Esophagus muscularis mucosa (tissue), 4 donors: ENCODE measurements around the gene HERPUD1. TPM values are rescaled to one million over a fixed set of nuclear protein-coding genes. Genes with fewer than 3 reads are reported as not detected.
A peak's percentile ranks its signal among the peaks of the same experiment; 100 is the strongest.
"Not testable (repeated sequence)": the region's sequence is repeated elsewhere in the genome, so short reads cannot be mapped to it uniquely, and the experiment has no call there.

Source experiments
- DNase-seq: peaks from one replicate; pipeline ENCODE4 v3.0.0-alpha.2; 2017; ENCODE audit errors: extremely low spot score
- H3K27ac ChIP-seq, 4 donors: fragments of 200-600 bp; sonication (generic); replicated peaks in 1 of 4; 1 replicate in 3 of 4; 2 replicates in 1 of 4; pipeline ENCODE4 v1.5.1; 2016 to 2019; ENCODE audit warnings: mild to moderate bottlenecking in 1 of 4
- H3K27me3 ChIP-seq, 4 donors: fragments of 200-600 bp; sonication (generic); one replicate each; pipeline versions ENCODE4 v1.5.1 to v1.6.0; 2016 to 2019
- H3K36me3 ChIP-seq, 4 donors: fragments of 200-600 bp; sonication (generic); one replicate each; pipeline ENCODE4 v1.5.1; 2016 to 2019
- H3K4me1 ChIP-seq, 4 donors: fragments of 200-600 bp; sonication (generic); one replicate each; pipeline ENCODE4 v1.5.1; 2016 to 2019
- H3K4me3 ChIP-seq, 4 donors: fragments of 200-600 bp; sonication (generic); 1 replicate in 2 of 4; 2 replicates in 2 of 4; pipeline ENCODE4 v1.5.1; 2016 to 2019; ENCODE audit warnings: mild to moderate bottlenecking in 4 of 4, moderate library complexity in 1 of 4
- H3K9me3 ChIP-seq, 4 donors: fragments of 200-600 bp; sonication (generic); 1 replicate in 3 of 4; 2 replicates in 1 of 4; pipeline ENCODE4 v1.5.1; 2016 to 2019
- CTCF ChIP-seq, 3 experiments: fragments of 200-600 bp in 2 of 3; fragments of 450-650 bp in 1 of 3; sonication (generic) in 2 of 3; IDR thresholded peaks; one replicate each; pipeline ENCODE4 v1.5.1; 2017 to 2019; ENCODE audit warnings: antibody characterized with exemption in 3 of 3, mild to moderate bottlenecking in 2 of 3, moderate library complexity in 1 of 3
- EP300 ChIP-seq: sonication (generic); formaldehyde crosslinking; IDR thresholded peaks from one replicate; pipeline ENCODE4 v1.6.1; 2017; ENCODE audit warnings: antibody characterized with exemption
- POLR2A ChIP-seq: fragments of 450-650 bp; IDR thresholded peaks from one replicate; pipeline ENCODE4 v1.6.1; 2017; ENCODE audit warnings: antibody characterized with exemption, moderate library complexity, mild to moderate bottlenecking, low read depth
- POLR2AphosphoS5 ChIP-seq, 2 donors: sonication (generic); formaldehyde crosslinking; IDR thresholded peaks; one replicate each; pipeline ENCODE4 v1.6.1; 2017; ENCODE audit warnings: antibody characterized with exemption in 2 of 2
- WGBS: methylation state at CpG from one replicate; pipeline ENCODE4 v1.1.5; 2018; 5-methylcytosine and 5-hydroxymethylcytosine counted together
- intact Hi-C: fragments of 100-400 bp; cut with DNase I; formaldehyde crosslinking; loops from one replicate; pipeline ENCODE4 v1.15.1; 2023
- total RNA-seq, 4 donors: library from RNA; depleted of rRNA; stranded (reverse); fragments of >200 nt; gene quantifications; one replicate each; pipeline versions ENCODE4 v1.1.0 to v1.2.1, GENCODE V29; 2016

HERPUD1 gene
- 10 to 100 TPM; 64.0 to 99.7 (median 71.5) TPM for total RNA-seq

GRCh38 chr16:56931892-56932720 lies at the start of gene HERPUD1:
TSS of gene HERPUD1 (plus strand) at chr16:56932142. CDS start at chr16:56932245, 103 bp downstream.
- 0% methylated on average over 2 of the region's 83 CpGs for WGBS
- TF ChIP-seq EP300 (no peak), POLR2A (peak; percentile 82), POLR2AphosphoS5 (IDR thresholded peaks at IDR 0.05) (peak; percentile 98)
- H3K9me3 ChIP-seq: no peaks in the 10 kb centered on the region
- peak within 1 kb of the TSS; percentile 97 to 100 (median 98) for H3K27ac ChIP-seq
- H3K4me1 ChIP-seq: peaks cover 43 to 53% (median 48%) of the 10 kb centered on the region in 4 donors
- intact Hi-C loops: loop anchor here (5.0 to 10.0 kb wide), 2 partner anchors 65 to 187 kb away; partner anchors contain the start of gene SLC12A3
- H3K4me3 ChIP-seq: peak within 1 kb of the TSS; percentile 78 to 99 (median 85)
- H3K27me3 ChIP-seq: no peaks in the 10 kb centered on the region
- peaks cover 15 to 25% (median 19%) of the 10 kb centered on the region in 4 donors for H3K36me3 ChIP-seq
- peak; percentile 100 for DNase-seq

GRCh38 chr16:56883586-56883985 lies 48.4 kb upstream of the HERPUD1 start:
- Histone ChIP-seq H3K4me3 (no peak overlapping the region), H3K27ac (no peak overlapping the region), H3K9me3 (no peaks in the 10 kb centered on the region), H3K36me3 (no peaks in the 10 kb centered on the region), H3K4me1 (no peaks in the 10 kb centered on the region), H3K27me3 (no peaks in the 10 kb centered on the region)
- TF ChIP-seq POLR2A (no peak), EP300 (no peak), POLR2AphosphoS5 (IDR thresholded peaks at IDR 0.05) (no peak), CTCF (IDR thresholded peaks at IDR 0.05) (no peak)
- intact Hi-C loops: no loop called here
- DNase-seq: no peak
- no CpG with 5 or more reads among the region's 2 CpGs for WGBS

- Histone ChIP-seq H3K9me3 (no peaks in the 10 kb centered on the region), H3K36me3 (no peaks in the 10 kb centered on the region), H3K27me3 (no peaks in the 10 kb centered on the region), H3K27ac (no peak overlapping the region), H3K4me3 (no peak overlapping the region), H3K4me1 (no peaks in the 10 kb centered on the region)
- intact Hi-C loops: no loop called here
- no peak for DNase-seq
- TF ChIP-seq EP300 (no peak), CTCF (IDR thresholded peaks at IDR 0.05) (no peak), POLR2A (no peak), POLR2AphosphoS5 (IDR thresholded peaks at IDR 0.05) (no peak)
- WGBS: 95% methylated on average over 13 of the region's 14 CpGs
Observed at GRCh38 chr16:56884026-56884582, 47.8 kb upstream of the HERPUD1 start.

- H3K9me3 ChIP-seq, H3K27me3 ChIP-seq, H3K27ac ChIP-seq, H3K4me1 ChIP-seq, DNase-seq, H3K36me3 ChIP-seq, intact Hi-C loops, H3K4me3 ChIP-seq: not testable (repeated sequence)
- WGBS: 95% methylated on average over 9 of the region's 13 CpGs
Observed at GRCh38 chr16:56884929-56885328, 47.0 kb upstream of the HERPUD1 start.

- no peak for DNase-seq
- 86% methylated on average over 8 of the region's 9 CpGs for WGBS
- no peaks in the 10 kb centered on the region for H3K9me3 ChIP-seq
Observed at GRCh38 chr16:56885446-56886162, 46.3 kb upstream of the HERPUD1 start.

More at GRCh38 chr16:56885446-56886162, 46.3 kb upstream of the HERPUD1 start:
- Histone ChIP-seq H3K36me3 (no peaks in the 10 kb centered on the region), H3K4me1 (no peaks in the 10 kb centered on the region), H3K27ac (no peak overlapping the region), H3K27me3 (no peaks in the 10 kb centered on the region), H3K4me3 (no peak overlapping the region)
- no peak for TF ChIP-seq EP300
- no peak for TF ChIP-seq CTCF (IDR thresholded peaks at IDR 0.05)
- no peak for TF ChIP-seq POLR2A
- TF ChIP-seq POLR2AphosphoS5 (IDR thresholded peaks at IDR 0.05): no peak
- intact Hi-C loops: no loop called here
